Fibroblast of skin of left biceps (primary cell): ENCODE results near the gene PRXL2C.

Experiments used
- DNase-seq, 2 experiments: peaks; one replicate each; pipeline ENCODE4 v3.0.0-alpha.2; 2013; ENCODE audit warnings: low read depth in 2 of 2

The PRXL2C gene

GRCh38 chr9:96612105-96612965 is 42.8 kb downstream of the PRXL2C start:
- DNase-seq: peak in 1 of 2 experiments; percentile 38

- no peak for DNase-seq
Observed at GRCh38 chr9:96611302-96611701, 43.8 kb downstream of the PRXL2C start.

- no peak for DNase-seq
Observed at GRCh38 chr9:96609732-96610131, 45.4 kb downstream of the PRXL2C start.

- DNase-seq: no peak
Observed at GRCh38 chr9:96607971-96608370, 47.1 kb downstream of the PRXL2C start.

DNA sequence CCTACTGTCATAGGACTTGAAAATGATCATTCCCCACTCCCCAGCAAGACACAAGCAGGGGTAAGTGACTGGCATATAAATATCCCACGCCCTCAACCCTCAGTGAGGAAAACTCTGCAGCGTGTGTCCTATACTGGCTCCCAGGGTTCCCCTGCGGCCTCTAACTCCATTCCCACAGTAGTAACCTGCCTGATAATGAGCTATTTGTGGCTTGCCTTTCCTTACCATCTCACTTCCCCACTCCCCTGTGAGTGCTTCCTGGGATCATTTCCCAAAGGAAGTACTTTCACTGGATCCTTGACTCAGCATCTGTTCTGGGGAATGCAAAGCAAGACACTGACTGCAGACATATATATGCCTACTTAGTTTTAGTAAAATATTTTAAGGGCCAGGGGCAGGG is 49.8 kb downstream of the PRXL2C start:
- DNase-seq: no peak

DNA sequence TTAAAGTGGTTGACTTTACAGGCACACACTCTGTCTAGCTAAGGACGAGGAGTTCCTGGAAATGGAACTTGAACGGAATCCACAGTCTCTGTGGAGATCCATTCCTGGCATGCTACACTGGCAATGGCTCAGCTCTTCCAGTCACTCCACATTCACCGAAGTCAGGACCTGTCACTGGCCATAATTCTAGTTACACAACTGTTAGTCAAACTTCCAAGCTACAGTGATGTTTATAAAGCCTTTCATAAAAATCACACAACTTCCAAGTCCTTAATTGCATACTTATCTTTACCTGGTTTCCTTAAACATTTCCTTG is 51.2 kb downstream of the PRXL2C start:
- no peak for DNase-seq

GRCh38 chr9:96603305-96604003 is 51.7 kb downstream of the PRXL2C start:
- no peak for DNase-seq

DNA sequence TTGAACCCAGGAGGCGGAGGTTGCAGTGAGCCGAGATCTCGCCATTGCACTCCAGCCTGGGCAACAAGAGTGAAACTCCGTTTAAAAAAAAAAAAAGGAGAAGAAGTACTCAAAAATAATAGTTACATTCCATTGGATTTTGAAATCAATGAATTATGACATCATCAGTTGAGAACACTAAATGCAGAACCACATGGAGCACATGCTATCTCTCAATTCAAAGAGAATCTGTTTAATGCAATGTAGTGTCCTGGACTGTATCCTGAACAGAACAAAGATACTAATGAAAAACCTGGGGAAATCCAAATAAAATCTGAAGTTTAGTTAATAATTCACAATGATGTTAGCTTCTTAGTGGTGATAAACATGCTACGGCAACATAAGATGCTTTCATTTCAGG is 55.8 kb downstream of the PRXL2C start:
- no peak for DNase-seq

- no peak for DNase-seq
Observed at GRCh38 chr9:96596601-96597111, 58.5 kb downstream of the PRXL2C start.
